Measurements from ENCODE around the gene ATP1A4. TPM values are rescaled to one million over a fixed set of nuclear protein-coding genes. Genes with fewer than 3 reads are reported as not detected.

The ATP1A4 gene
- total and polyA plus RNA-seq, 2 donors from 2014 or later: 0.19 TPM; not detected in 1

- Histone ChIP-seq H3K4me1 (ENCODE audit: control insufficient read depth in 2 of 3, insufficient read depth in 2 of 3, low read depth in 1 of 3, low read length in 3 of 3) (peaks cover 0 to 2% (median 0%) of the 10 kb centered on the region in 3 donors), H3K9ac (ENCODE audit: low read length in 3 of 3) (no peak overlapping the region), H3K36me3 (ENCODE audit: control insufficient read depth in 2 of 3, insufficient read depth in 3 of 3, low read length in 3 of 3) (no peaks in the 10 kb centered on the region), H3K27ac (ENCODE audit: low read depth in 2 of 2, low read length in 2 of 2) (no peak overlapping the region), H3K27me3 (ENCODE audit: control insufficient read depth, insufficient read depth, low read length) (no peaks in the 10 kb centered on the region), H3K9me3 (ENCODE audit: control insufficient read depth in 2 of 3, insufficient read depth in 1 of 3, low read length in 3 of 3) (no peaks in the 10 kb centered on the region), H3K4me3 (ENCODE audit: low read length in 3 of 3) (no peak overlapping the region)
- FAIRE-seq: no peak
- TF ChIP-seq CTCF (IDR thresholded peaks at IDR 0.05; ENCODE audit: borderline replicate concordance, extremely low read depth, insufficient read depth): no peak
- no peak for DNase-seq
- intact Hi-C loops (cut with DNase I): no loop called here
Measured at GRCh38 chr1:160158534-160158933, 7.1 kb downstream of the ATP1A4 start.

GRCh38 chr1:160159846-160160245 lies 8.4 kb downstream of the ATP1A4 start:
- Histone ChIP-seq H3K27ac (ENCODE audit: low read depth in 2 of 2, low read length in 2 of 2) (no peak overlapping the region), H3K4me3 (ENCODE audit: low read length in 3 of 3) (no peak overlapping the region), H3K9me3 (ENCODE audit: control insufficient read depth in 2 of 3, insufficient read depth in 1 of 3, low read length in 3 of 3) (no peaks in the 10 kb centered on the region), H3K9ac (ENCODE audit: low read length in 3 of 3) (no peak overlapping the region), H3K4me1 (ENCODE audit: control insufficient read depth in 2 of 3, insufficient read depth in 2 of 3, low read depth in 1 of 3, low read length in 3 of 3) (peaks cover 0 to 2% (median 0%) of the 10 kb centered on the region in 3 donors), H3K36me3 (ENCODE audit: control insufficient read depth in 2 of 3, insufficient read depth in 3 of 3, low read length in 3 of 3) (no peaks in the 10 kb centered on the region), H3K27me3 (ENCODE audit: control insufficient read depth, insufficient read depth, low read length) (no peaks in the 10 kb centered on the region)
- DNase-seq (no peak), FAIRE-seq (no peak)
- no peak for TF ChIP-seq CTCF (IDR thresholded peaks at IDR 0.05; ENCODE audit: borderline replicate concordance, extremely low read depth, insufficient read depth)
- intact Hi-C loops (cut with DNase I): no loop called here

GRCh38 chr1:160161965-160162705 lies 10.7 kb downstream of the ATP1A4 start:
- FAIRE-seq (no peak), DNase-seq (peak in 3 of 5 donors; percentile 16 to 34 (median 23))
- no peaks in the 10 kb centered on the region for H3K27me3 ChIP-seq (ENCODE audit: control insufficient read depth, insufficient read depth, low read length)
- H3K36me3 ChIP-seq (ENCODE audit: control insufficient read depth in 2 of 3, insufficient read depth in 3 of 3, low read length in 3 of 3): no peaks in the 10 kb centered on the region
- no peak overlapping the region for H3K9ac ChIP-seq (ENCODE audit: low read length in 3 of 3)
- H3K4me1 ChIP-seq (ENCODE audit: control insufficient read depth in 2 of 3, insufficient read depth in 2 of 3, low read depth in 1 of 3, low read length in 3 of 3): peaks cover 0 to 2% (median 0%) of the 10 kb centered on the region in 3 donors
- no peak overlapping the region for H3K27ac ChIP-seq (ENCODE audit: low read depth in 2 of 2, low read length in 2 of 2)
- H3K9me3 ChIP-seq (ENCODE audit: control insufficient read depth in 2 of 3, insufficient read depth in 1 of 3, low read length in 3 of 3): no peaks in the 10 kb centered on the region
- no peak overlapping the region for H3K4me3 ChIP-seq (ENCODE audit: low read length in 3 of 3)
- no peak for TF ChIP-seq CTCF (IDR thresholded peaks at IDR 0.05; ENCODE audit: borderline replicate concordance, extremely low read depth, insufficient read depth)
- intact Hi-C loops (cut with DNase I): no loop called here
